A549 (cell line): ENCODE measurements around the gene PIK3C3. TPM values are rescaled to one million over a fixed set of nuclear protein-coding genes. Genes with fewer than 3 reads are reported as not detected.

ENCODE experiments used
- ATAC-seq, 2 experiments: fragments of 200-7000 bp in 1 of 2; fragments of >200 bp in 1 of 2; cut with Nextera tagmentation in 1 of 2; cut with Tn5 transposase in 1 of 2; 3 replicates each; pipeline versions ENCODE4 v1.8.0 to v1.9.1; 2018 to 2020; ENCODE audit warnings: mild to moderate bottlenecking in 1 of 2, moderate library complexity in 1 of 2
- CTCF ChIA-PET: fragments of 300-600 bp; sonication (Branson Sonifier 250); formaldehyde crosslinking; extraction: SDS; loops from one replicate; lab custom pipeline; 2021; ENCODE audit warnings: antibody characterized with exemption, inconsistent platforms; lab: Yijun Ruan, JAX
- POLR2A ChIA-PET: fragments of 350-600 bp; formaldehyde crosslinking; extraction: SDS; loops from one replicate; lab custom pipeline; 2021; ENCODE audit warnings: antibody characterized with exemption, inconsistent platforms; lab: Yijun Ruan, JAX
- DNase-seq, 2 experiments: peaks; one replicate each; pipeline versions ENCODE4 v3.0.0 to v3.0.0-alpha.2; 2011 to 2016; ENCODE audit warnings: low read depth in 1 of 2, low spot score in 1 of 2
- FAIRE-seq: peaks from 2 replicates; lab custom pipeline; 2011; peaks lifted over from hg19 to GRCh38; lab: Jason Lieb, UNC
- H3K27ac ChIP-seq, 2 experiments: fragments of >200 bp; sonication (Bioruptor Twin); formaldehyde crosslinking; 3 replicates each; pipeline ENCODE4 v1.5.1; 2016 to 2017
- H3K4me1 ChIP-seq: fragments of >200 bp; sonication (Bioruptor Twin); formaldehyde crosslinking; 3 replicates; pipeline ENCODE4 v1.6.1; 2016
- H3K4me2 ChIP-seq: fragments of >200 bp; sonication (Bioruptor Twin); formaldehyde crosslinking; 3 replicates; pipeline ENCODE4 v1.6.1; 2016
- H3K4me3 ChIP-seq: fragments of >200 bp; sonication (Bioruptor Twin); formaldehyde crosslinking; 3 replicates; pipeline ENCODE4 v1.5.1; 2016
- H3K9me3 ChIP-seq: fragments of >200 bp; sonication (Bioruptor Twin); formaldehyde crosslinking; 3 replicates; pipeline ENCODE4 v1.6.1; 2016
- CEBPB ChIP-seq, 2 experiments: fragments of >200 bp in 1 of 2; sonication (Bioruptor Twin) in 1 of 2; formaldehyde crosslinking in 1 of 2; IDR thresholded peaks; 2 replicates each; pipeline ENCODE4 v1.6.1; 2012 to 2016
- CHD2 ChIP-seq: fragments of 150-350 bp; IDR thresholded peaks from 2 replicates; pipeline ENCODE4 v1.6.1; 2014; ENCODE audit warnings: low read length; ENCODE audit not compliant: partially characterized antibody
- EHMT2 ChIP-seq: fragments of 200-600 bp; sonication (generic); IDR thresholded peaks from 2 replicates; pipeline ENCODE4 v1.6.1; 2016; ENCODE audit warnings: antibody characterized with exemption, low read depth, mild to moderate bottlenecking, moderate library complexity
- EP300 ChIP-seq, 2 experiments: fragments of >200 bp; sonication (Bioruptor Twin); formaldehyde crosslinking; IDR thresholded peaks; 2 replicates in 1 of 2; 3 replicates in 1 of 2; pipeline ENCODE4 v1.6.1; 2016 to 2017
- ESRRA ChIP-seq: fragments of 150-350 bp; IDR thresholded peaks from 2 replicates; pipeline ENCODE4 v1.6.1; 2014; ENCODE audit warnings: mild to moderate bottlenecking, low read length, borderline replicate concordance
- FOSB ChIP-seq: fragments of 250-450 bp; sonication (Bioruptor Pico); IDR thresholded peaks from 2 replicates; pipeline ENCODE4 v1.5.0; 2020; ENCODE audit warnings: mild to moderate bottlenecking, moderate library complexity
- HOXB5 ChIP-seq: fragments of 250-450 bp; sonication (Bioruptor Pico); IDR thresholded peaks from 2 replicates; pipeline ENCODE4 v1.5.0; 2020; ENCODE audit warnings: mild to moderate bottlenecking, moderate library complexity
- KDM1A ChIP-seq: fragments of 200-600 bp; sonication (generic); IDR thresholded peaks from 2 replicates; pipeline ENCODE4 v1.6.1; 2016; ENCODE audit warnings: low read depth, mild to moderate bottlenecking
- KDM5A ChIP-seq: fragments of 200-600 bp; sonication (generic); IDR thresholded peaks from 2 replicates; pipeline ENCODE4 v1.6.1; 2016; ENCODE audit warnings: antibody characterized with exemption, mild to moderate bottlenecking
- MAZ ChIP-seq: fragments of 150-350 bp; IDR thresholded peaks from 2 replicates; pipeline ENCODE4 v1.6.1; 2014; ENCODE audit warnings: antibody characterized with exemption, low read depth, low read length, borderline replicate concordance
- POLR2A ChIP-seq: IDR thresholded peaks from 2 replicates; pipeline ENCODE4 v1.6.1; 2012; ENCODE audit warnings: mild to moderate bottlenecking, low read length
- RARB ChIP-seq: fragments of 250-450 bp; sonication (Bioruptor Pico); IDR thresholded peaks from 2 replicates; pipeline ENCODE4 v1.8.0; 2021; ENCODE audit warnings: mild to moderate bottlenecking, moderate library complexity
- RFX5 ChIP-seq: fragments of 450-650 bp; IDR thresholded peaks from 2 replicates; pipeline ENCODE4 v1.7.1; 2014; ENCODE audit warnings: antibody characterized with exemption, mild to moderate bottlenecking, moderate library complexity
- RNF2 ChIP-seq: fragments of 200-600 bp; sonication (generic); IDR thresholded peaks from 2 replicates; pipeline ENCODE4 v1.6.1; 2016; ENCODE audit warnings: low read depth, mild to moderate bottlenecking, antibody characterized with exemption, moderate library complexity, borderline replicate concordance
- SREBF2 ChIP-seq: fragments of 450-650 bp; IDR thresholded peaks from 2 replicates; pipeline ENCODE4 v1.6.1; 2014; ENCODE audit warnings: mild to moderate bottlenecking, moderate library complexity
- TFCP2L1 ChIP-seq: fragments of 250-450 bp; sonication (Bioruptor Pico); IDR thresholded peaks from 2 replicates; pipeline ENCODE4 v1.5.0; 2021; ENCODE audit warnings: mild to moderate bottlenecking
- ZC3H11A ChIP-seq: fragments of 450-650 bp; IDR thresholded peaks from 2 replicates; pipeline ENCODE4 v1.6.1; 2014; ENCODE audit warnings: antibody characterized with exemption, mild to moderate bottlenecking
- ZFP36 ChIP-seq: fragments of 450-650 bp; IDR thresholded peaks from 2 replicates; pipeline ENCODE4 v1.6.1; 2014; ENCODE audit warnings: borderline replicate concordance; ENCODE audit not compliant: partially characterized antibody
- ZSCAN20 ChIP-seq: fragments of 250-450 bp; sonication (Bioruptor Pico); IDR thresholded peaks from 2 replicates; pipeline ENCODE4 v1.8.0; 2022; ENCODE audit warnings: mild to moderate bottlenecking, moderate library complexity
- WGBS: methylation state at CpG from one replicate; pipeline ENCODE4 v1.1.6; 2017; ENCODE audit errors: missing lambda C conversion rate; 5-methylcytosine and 5-hydroxymethylcytosine counted together
- polyA plus RNA-seq, 4 experiments: library from polyadenylated mRNA; depleted of rRNA in 3 of 4; stranded (reverse); fragments of >200 nt; fragmentation: RNase III in 1 of 4; extraction: RNeasy Plus Mini Kit Qiagen cat#74134 plus additional on column Dnase treatment in 1 of 4; gene quantifications; 2 replicates in 3 of 4; 3 replicates in 1 of 4; pipeline ENCODE4 v1.2.3, GENCODE V29; 2011 to 2017
- TF ChIP-seq, protein P1 (sequence below): fragments of >200 bp; sonication (Bioruptor Twin); formaldehyde crosslinking; IDR thresholded peaks from 3 replicates; pipeline ENCODE4 v1.5.1; 2016
- TF ChIP-seq, protein P2 (sequence below): fragments of 250-450 bp; sonication (Bioruptor Pico); IDR thresholded peaks from 2 replicates; pipeline ENCODE4 v1.5.0; 2021; ENCODE audit warnings: mild to moderate bottlenecking, moderate library complexity, borderline replicate concordance
- TF ChIP-seq, protein P3 (sequence below): fragments of 200-600 bp; sonication (generic); IDR thresholded peaks from 2 replicates; pipeline ENCODE4 v1.6.1; 2016; ENCODE audit warnings: antibody characterized with exemption, mild to moderate bottlenecking, moderate library complexity

Gene PIK3C3
- polyA plus RNA-seq, 2 of the 4 experiments (the other 2 are of a cell fraction), result 18.6 to 36.0 TPM

DNA sequence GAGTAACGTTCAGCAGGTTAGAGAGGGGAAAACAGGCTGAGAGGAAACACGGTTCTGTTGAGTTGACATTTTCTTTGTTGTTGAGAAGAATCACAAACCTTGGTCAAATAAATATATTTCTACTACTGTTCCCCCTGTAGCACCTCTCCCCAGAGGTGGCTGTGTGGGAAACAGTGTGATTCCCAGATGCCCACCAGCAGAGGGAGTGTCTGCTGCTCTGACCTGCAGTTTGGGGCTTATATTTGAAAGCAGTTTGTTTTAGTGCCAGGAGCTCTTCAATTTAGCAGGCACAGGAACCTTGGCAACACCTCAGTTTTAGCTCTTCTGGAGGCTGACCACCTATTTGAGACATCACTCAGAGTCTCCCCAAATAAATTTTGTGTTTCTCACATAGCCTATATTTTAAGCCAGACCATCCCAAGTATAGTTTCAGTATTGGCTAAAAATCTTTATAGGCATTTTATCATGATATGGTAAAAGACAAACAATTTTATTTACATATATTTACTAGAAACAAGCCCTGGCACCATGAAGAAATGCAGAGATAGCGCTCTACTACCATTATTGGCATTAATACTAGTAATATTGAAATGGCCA lies 75.7 kb downstream of the PIK3C3 start:
- DNase-seq, result peak; percentile 13 to 24
- Histone ChIP-seq H3K4me1 (no peaks in the 10 kb centered on the region), H3K9me3 (no peaks in the 10 kb centered on the region), H3K4me2 (no peak overlapping the region), H3K27ac (no peak overlapping the region), H3K4me3 (no peak overlapping the region)
- peak; percentile 83 to 85 for ATAC-seq
- 51% methylated on average over 3 of the region's 3 CpGs for WGBS
- no peak for TF ChIP-seq RFX5
- TF ChIP-seq, protein P1, sequence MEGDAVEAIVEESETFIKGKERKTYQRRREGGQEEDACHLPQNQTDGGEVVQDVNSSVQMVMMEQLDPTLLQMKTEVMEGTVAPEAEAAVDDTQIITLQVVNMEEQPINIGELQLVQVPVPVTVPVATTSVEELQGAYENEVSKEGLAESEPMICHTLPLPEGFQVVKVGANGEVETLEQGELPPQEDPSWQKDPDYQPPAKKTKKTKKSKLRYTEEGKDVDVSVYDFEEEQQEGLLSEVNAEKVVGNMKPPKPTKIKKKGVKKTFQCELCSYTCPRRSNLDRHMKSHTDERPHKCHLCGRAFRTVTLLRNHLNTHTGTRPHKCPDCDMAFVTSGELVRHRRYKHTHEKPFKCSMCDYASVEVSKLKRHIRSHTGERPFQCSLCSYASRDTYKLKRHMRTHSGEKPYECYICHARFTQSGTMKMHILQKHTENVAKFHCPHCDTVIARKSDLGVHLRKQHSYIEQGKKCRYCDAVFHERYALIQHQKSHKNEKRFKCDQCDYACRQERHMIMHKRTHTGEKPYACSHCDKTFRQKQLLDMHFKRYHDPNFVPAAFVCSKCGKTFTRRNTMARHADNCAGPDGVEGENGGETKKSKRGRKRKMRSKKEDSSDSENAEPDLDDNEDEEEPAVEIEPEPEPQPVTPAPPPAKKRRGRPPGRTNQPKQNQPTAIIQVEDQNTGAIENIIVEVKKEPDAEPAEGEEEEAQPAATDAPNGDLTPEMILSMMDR, result peak; percentile 40
- TF ChIP-seq ZFP36, result no peak
- TF ChIP-seq, all 56 proteins: peak for 1
- POLR2A ChIA-PET, result no interaction called here
- FAIRE-seq, result no peak
- CTCF ChIA-PET, result interaction anchor here (1.0 to 1.6 kb wide), 5 partner anchors 9 to 39 kb away, joined by 3 to 8 read pairs (median 4); no protein-coding TSS in a partner anchor

DNA sequence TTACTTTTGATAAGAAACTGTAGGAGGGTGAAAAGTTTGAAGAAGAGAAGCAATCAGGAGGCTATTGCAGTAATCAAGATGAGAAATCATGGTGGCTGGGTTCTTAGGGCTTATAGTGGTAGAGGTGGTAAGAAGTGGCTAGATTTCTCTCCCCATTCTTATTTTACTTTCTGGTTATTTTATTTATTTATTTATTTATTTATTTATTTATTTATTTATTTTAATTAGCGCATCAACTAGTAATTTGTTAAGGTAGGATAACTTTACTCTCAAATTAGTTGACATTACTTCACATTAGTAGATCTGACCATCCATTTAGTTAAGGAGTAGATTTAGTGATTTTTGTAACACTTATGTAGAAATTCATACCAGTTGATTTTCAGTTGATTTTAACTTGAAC lies 77.4 kb downstream of the PIK3C3 start:
- H3K4me3 ChIP-seq, result no peak overlapping the region
- peak; percentile 63 for TF ChIP-seq ZC3H11A
- no peak for TF ChIP-seq ZSCAN20 (CRISPR knock-in tag)
- no peaks in the 10 kb centered on the region for H3K9me3 ChIP-seq
- ATAC-seq (no peak), FAIRE-seq (no peak), DNase-seq (no peak)
- ChIA-PET CTCF (no interaction called here), POLR2A (no interaction called here)
- no peaks in the 10 kb centered on the region for H3K4me1 ChIP-seq
- no peak overlapping the region for H3K4me2 ChIP-seq
- WGBS, result 95% methylated on average over 1 of the region's 1 CpG
- H3K27ac ChIP-seq, result no peak overlapping the region

DNA sequence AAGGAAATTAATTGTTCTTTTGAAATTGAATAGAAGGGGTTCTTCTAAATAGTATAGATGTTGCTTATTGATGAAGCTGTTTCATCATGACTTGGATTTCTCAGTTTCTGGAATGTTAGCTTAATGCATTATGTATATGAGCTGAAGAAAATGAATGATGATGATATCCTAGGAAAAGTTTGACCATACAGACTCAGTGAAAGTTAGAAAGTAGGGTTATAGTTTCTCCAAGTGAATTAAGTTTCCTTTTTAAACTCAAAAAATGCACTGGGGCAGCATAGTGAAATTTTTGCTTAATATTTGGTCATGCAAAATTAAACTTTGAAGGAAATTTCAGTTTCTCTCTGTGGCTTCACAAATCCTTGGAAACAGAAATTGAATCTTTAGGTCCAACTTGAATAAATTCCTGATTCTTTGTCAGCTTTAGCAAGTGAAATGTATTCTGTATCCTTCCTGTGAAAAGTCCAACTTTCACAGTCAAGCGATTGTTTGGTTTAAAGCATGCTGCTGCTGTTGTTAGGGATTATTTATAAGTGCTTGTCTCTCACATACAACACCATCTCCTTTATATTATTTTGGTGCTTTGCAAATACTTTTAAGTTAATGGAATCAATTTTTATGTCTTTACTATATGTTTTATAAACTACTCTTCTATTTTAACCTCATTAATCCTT lies 78.2 kb downstream of the PIK3C3 start:
- FAIRE-seq, result no peak
- H3K4me1 ChIP-seq, result peaks cover 3% of the 10 kb centered on the region; the same call in 1 of the 3 replicates
- POLR2A ChIA-PET, result no interaction called here
- DNase-seq, result no peak
- no peaks in the 10 kb centered on the region for H3K9me3 ChIP-seq
- H3K4me2 ChIP-seq, result no peak overlapping the region
- 95% methylated on average over 1 of the region's 1 CpG for WGBS
- H3K27ac ChIP-seq, result no peak overlapping the region
- CTCF ChIA-PET, result no interaction called here
- no peak overlapping the region for H3K4me3 ChIP-seq
- ATAC-seq, result no peak
- no peak for TF ChIP-seq EHMT2
- no peak for TF ChIP-seq ESRRA
- TF ChIP-seq ZC3H11A, result no peak
- no peak for TF ChIP-seq RNF2
- TF ChIP-seq HOXB5 (CRISPR knock-in tag), result no peak
- TF ChIP-seq KDM1A, result no peak
- no peak for TF ChIP-seq TFCP2L1 (CRISPR knock-in tag)
- TF ChIP-seq POLR2A, result no peak
- no peak for TF ChIP-seq CEBPB (IDR thresholded peaks at IDR 0.05)
- no peak for TF ChIP-seq EP300 (IDR thresholded peaks at IDR 0.05)
- TF ChIP-seq RARB (CRISPR knock-in tag), result no peak
- TF ChIP-seq, protein P2, sequence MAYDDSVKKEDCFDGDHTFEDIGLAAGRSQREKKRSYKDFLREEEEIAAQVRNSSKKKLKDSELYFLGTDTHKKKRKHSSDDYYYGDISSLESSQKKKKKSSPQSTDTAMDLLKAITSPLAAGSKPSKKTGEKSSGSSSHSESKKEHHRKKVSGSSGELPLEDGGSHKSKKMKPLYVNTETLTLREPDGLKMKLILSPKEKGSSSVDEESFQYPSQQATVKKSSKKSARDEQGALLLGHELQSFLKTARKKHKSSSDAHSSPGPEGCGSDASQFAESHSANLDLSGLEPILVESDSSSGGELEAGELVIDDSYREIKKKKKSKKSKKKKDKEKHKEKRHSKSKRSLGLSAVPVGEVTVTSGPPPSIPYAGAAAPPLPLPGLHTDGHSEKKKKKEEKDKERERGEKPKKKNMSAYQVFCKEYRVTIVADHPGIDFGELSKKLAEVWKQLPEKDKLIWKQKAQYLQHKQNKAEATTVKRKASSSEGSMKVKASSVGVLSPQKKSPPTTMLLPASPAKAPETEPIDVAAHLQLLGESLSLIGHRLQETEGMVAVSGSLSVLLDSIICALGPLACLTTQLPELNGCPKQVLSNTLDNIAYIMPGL (CRISPR knock-in tag), result no peak
- no peak for TF ChIP-seq KDM5A
- no peak for TF ChIP-seq SREBF2
- TF ChIP-seq FOSB (CRISPR knock-in tag), result no peak
- no peak for TF ChIP-seq CHD2
- no peak for TF ChIP-seq MAZ
- TF ChIP-seq, protein P3, sequence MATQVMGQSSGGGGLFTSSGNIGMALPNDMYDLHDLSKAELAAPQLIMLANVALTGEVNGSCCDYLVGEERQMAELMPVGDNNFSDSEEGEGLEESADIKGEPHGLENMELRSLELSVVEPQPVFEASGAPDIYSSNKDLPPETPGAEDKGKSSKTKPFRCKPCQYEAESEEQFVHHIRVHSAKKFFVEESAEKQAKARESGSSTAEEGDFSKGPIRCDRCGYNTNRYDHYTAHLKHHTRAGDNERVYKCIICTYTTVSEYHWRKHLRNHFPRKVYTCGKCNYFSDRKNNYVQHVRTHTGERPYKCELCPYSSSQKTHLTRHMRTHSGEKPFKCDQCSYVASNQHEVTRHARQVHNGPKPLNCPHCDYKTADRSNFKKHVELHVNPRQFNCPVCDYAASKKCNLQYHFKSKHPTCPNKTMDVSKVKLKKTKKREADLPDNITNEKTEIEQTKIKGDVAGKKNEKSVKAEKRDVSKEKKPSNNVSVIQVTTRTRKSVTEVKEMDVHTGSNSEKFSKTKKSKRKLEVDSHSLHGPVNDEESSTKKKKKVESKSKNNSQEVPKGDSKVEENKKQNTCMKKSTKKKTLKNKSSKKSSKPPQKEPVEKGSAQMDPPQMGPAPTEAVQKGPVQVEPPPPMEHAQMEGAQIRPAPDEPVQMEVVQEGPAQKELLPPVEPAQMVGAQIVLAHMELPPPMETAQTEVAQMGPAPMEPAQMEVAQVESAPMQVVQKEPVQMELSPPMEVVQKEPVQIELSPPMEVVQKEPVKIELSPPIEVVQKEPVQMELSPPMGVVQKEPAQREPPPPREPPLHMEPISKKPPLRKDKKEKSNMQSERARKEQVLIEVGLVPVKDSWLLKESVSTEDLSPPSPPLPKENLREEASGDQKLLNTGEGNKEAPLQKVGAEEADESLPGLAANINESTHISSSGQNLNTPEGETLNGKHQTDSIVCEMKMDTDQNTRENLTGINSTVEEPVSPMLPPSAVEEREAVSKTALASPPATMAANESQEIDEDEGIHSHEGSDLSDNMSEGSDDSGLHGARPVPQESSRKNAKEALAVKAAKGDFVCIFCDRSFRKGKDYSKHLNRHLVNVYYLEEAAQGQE, result no peak
